A549 (cell line): Measurements from ENCODE around the gene RARB. TPM values are rescaled to one million over a fixed set of nuclear protein-coding genes. Genes with fewer than 3 reads are reported as not detected.

ENCODE experiments used
- ATAC-seq, 2 experiments: fragments of 200-7000 bp in 1 of 2; fragments of >200 bp in 1 of 2; cut with Nextera tagmentation in 1 of 2; cut with Tn5 transposase in 1 of 2; 3 replicates each; pipeline versions ENCODE4 v1.8.0 to v1.9.1; 2018 to 2020; ENCODE audit warnings: mild to moderate bottlenecking in 1 of 2, moderate library complexity in 1 of 2
- CTCF ChIA-PET: fragments of 300-600 bp; sonication (Branson Sonifier 250); formaldehyde crosslinking; extraction: SDS; loops from one replicate; lab custom pipeline; 2021; ENCODE audit warnings: antibody characterized with exemption, inconsistent platforms; lab: Yijun Ruan, JAX
- POLR2A ChIA-PET: fragments of 350-600 bp; formaldehyde crosslinking; extraction: SDS; loops from one replicate; lab custom pipeline; 2021; ENCODE audit warnings: antibody characterized with exemption, inconsistent platforms; lab: Yijun Ruan, JAX
- DNase-seq, 2 experiments: peaks; one replicate each; pipeline versions ENCODE4 v3.0.0 to v3.0.0-alpha.2; 2011 to 2016; ENCODE audit warnings: low read depth in 1 of 2, low spot score in 1 of 2
- FAIRE-seq: peaks from 2 replicates; lab custom pipeline; 2011; peaks lifted over from hg19 to GRCh38; lab: Jason Lieb, UNC
- H3K27ac ChIP-seq, 2 experiments: fragments of >200 bp; sonication (Bioruptor Twin); formaldehyde crosslinking; 3 replicates each; pipeline ENCODE4 v1.5.1; 2016 to 2017
- H3K4me1 ChIP-seq: fragments of >200 bp; sonication (Bioruptor Twin); formaldehyde crosslinking; 3 replicates; pipeline ENCODE4 v1.6.1; 2016
- H3K4me2 ChIP-seq: fragments of >200 bp; sonication (Bioruptor Twin); formaldehyde crosslinking; 3 replicates; pipeline ENCODE4 v1.6.1; 2016
- H3K4me3 ChIP-seq: fragments of >200 bp; sonication (Bioruptor Twin); formaldehyde crosslinking; 3 replicates; pipeline ENCODE4 v1.5.1; 2016
- H3K9me3 ChIP-seq: fragments of >200 bp; sonication (Bioruptor Twin); formaldehyde crosslinking; 3 replicates; pipeline ENCODE4 v1.6.1; 2016
- CHD4 ChIP-seq: fragments of 200-600 bp; sonication (generic); IDR thresholded peaks from 2 replicates; pipeline ENCODE4 v1.6.1; 2016; ENCODE audit warnings: antibody characterized with exemption, mild to moderate bottlenecking, borderline replicate concordance
- HDAC2 ChIP-seq: fragments of 200-600 bp; sonication (generic); IDR thresholded peaks from 2 replicates; pipeline ENCODE4 v1.6.1; 2016
- HES2 ChIP-seq: fragments of >200 bp; sonication (Bioruptor Twin); formaldehyde crosslinking; IDR thresholded peaks from 2 replicates; pipeline ENCODE4 v1.6.1; 2016
- HOXB13 ChIP-seq: fragments of 250-450 bp; sonication (Bioruptor Pico); IDR thresholded peaks from 2 replicates; pipeline ENCODE4 v1.5.0; 2020; ENCODE audit warnings: low read depth, mild to moderate bottlenecking, moderate library complexity
- JUN ChIP-seq, 2 experiments: fragments of >200 bp; sonication (Bioruptor Twin); formaldehyde crosslinking; IDR thresholded peaks; 2 replicates in 1 of 2; 3 replicates in 1 of 2; pipeline ENCODE4 v1.6.1; 2016 to 2017
- KDM1A ChIP-seq: fragments of 200-600 bp; sonication (generic); IDR thresholded peaks from 2 replicates; pipeline ENCODE4 v1.6.1; 2016; ENCODE audit warnings: low read depth, mild to moderate bottlenecking
- MAZ ChIP-seq: fragments of 150-350 bp; IDR thresholded peaks from 2 replicates; pipeline ENCODE4 v1.6.1; 2014; ENCODE audit warnings: antibody characterized with exemption, low read depth, low read length, borderline replicate concordance
- RARB ChIP-seq: fragments of 250-450 bp; sonication (Bioruptor Pico); IDR thresholded peaks from 2 replicates; pipeline ENCODE4 v1.8.0; 2021; ENCODE audit warnings: mild to moderate bottlenecking, moderate library complexity
- REST ChIP-seq: fragments of 200-600 bp; sonication (generic); IDR thresholded peaks from 2 replicates; pipeline ENCODE4 v1.6.1; 2016; ENCODE audit warnings: antibody characterized with exemption, mild to moderate bottlenecking, moderate library complexity
- TFCP2L1 ChIP-seq: fragments of 250-450 bp; sonication (Bioruptor Pico); IDR thresholded peaks from 2 replicates; pipeline ENCODE4 v1.5.0; 2021; ENCODE audit warnings: mild to moderate bottlenecking
- ZC3H11A ChIP-seq: fragments of 450-650 bp; IDR thresholded peaks from 2 replicates; pipeline ENCODE4 v1.6.1; 2014; ENCODE audit warnings: antibody characterized with exemption, mild to moderate bottlenecking
- ZFP36 ChIP-seq: fragments of 450-650 bp; IDR thresholded peaks from 2 replicates; pipeline ENCODE4 v1.6.1; 2014; ENCODE audit warnings: borderline replicate concordance; ENCODE audit not compliant: partially characterized antibody
- ZNF302 ChIP-seq: fragments of 250-450 bp; sonication (Bioruptor Pico); IDR thresholded peaks from 2 replicates; pipeline ENCODE4 v1.9.0; 2021; ENCODE audit warnings: inconsistent platforms, mild to moderate bottlenecking, moderate library complexity
- ZSCAN20 ChIP-seq: fragments of 250-450 bp; sonication (Bioruptor Pico); IDR thresholded peaks from 2 replicates; pipeline ENCODE4 v1.8.0; 2022; ENCODE audit warnings: mild to moderate bottlenecking, moderate library complexity
- WGBS: methylation state at CpG from one replicate; pipeline ENCODE4 v1.1.6; 2017; ENCODE audit errors: missing lambda C conversion rate; 5-methylcytosine and 5-hydroxymethylcytosine counted together
- polyA plus RNA-seq, 4 experiments: library from polyadenylated mRNA; depleted of rRNA in 3 of 4; stranded (reverse); fragments of >200 nt; fragmentation: RNase III in 1 of 4; extraction: RNeasy Plus Mini Kit Qiagen cat#74134 plus additional on column Dnase treatment in 1 of 4; gene quantifications; 2 replicates in 3 of 4; 3 replicates in 1 of 4; pipeline ENCODE4 v1.2.3, GENCODE V29; 2011 to 2017
- TF ChIP-seq, protein P1 (sequence below): fragments of 250-450 bp; sonication (Bioruptor Pico); IDR thresholded peaks from 2 replicates; pipeline ENCODE4 v1.5.0; 2020; ENCODE audit warnings: low read depth, mild to moderate bottlenecking, moderate library complexity

Gene RARB
- polyA plus RNA-seq, 2 of the 4 experiments (the other 2 are of a cell fraction) = 24.5 to 30.8 TPM

DNA sequence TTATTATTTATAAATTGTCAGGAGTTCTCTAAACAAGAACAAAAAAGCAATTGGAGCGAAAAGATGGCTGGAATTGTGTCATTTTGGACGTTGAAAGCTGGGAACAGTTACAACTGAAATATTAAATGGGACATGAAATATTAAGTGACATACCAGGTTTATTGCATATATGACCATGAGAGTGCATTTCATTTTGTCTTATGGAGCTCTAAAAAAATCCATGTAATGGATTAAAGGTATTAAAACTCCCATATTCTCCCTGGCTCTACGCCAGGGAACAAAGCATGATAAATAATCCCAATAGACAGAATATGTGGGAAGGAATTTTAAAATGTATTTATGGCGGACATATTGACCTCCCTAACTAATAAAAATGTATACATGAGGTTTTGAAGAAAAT lies 17.7 kb downstream of the RARB start:
- no peak for FAIRE-seq
- ATAC-seq = no peak
- H3K4me3 ChIP-seq = no peak overlapping the region
- no peak for DNase-seq
- H3K4me1 ChIP-seq = peaks cover 47% of the 10 kb centered on the region
- ChIA-PET CTCF (interaction anchor here (1.3 kb wide), 1 partner anchor 9 kb away, joined by 3 read pairs; no protein-coding TSS in a partner anchor), POLR2A (no interaction called here)
- no peak overlapping the region for H3K4me2 ChIP-seq
- no peak overlapping the region for H3K27ac ChIP-seq
- TF ChIP-seq HOXB13 (CRISPR knock-in tag) (no peak), TFCP2L1 (no peak)
- H3K9me3 ChIP-seq = no peaks in the 10 kb centered on the region; the same call in 2 of the 3 replicates
- 88% methylated on average over 4 of the region's 4 CpGs for WGBS

GRCh38 chr3:25447285-25447684 lies 19.2 kb downstream of the RARB start:
- peaks cover 51% of the 10 kb centered on the region for H3K4me1 ChIP-seq
- no peak for FAIRE-seq
- no peaks in the 10 kb centered on the region for H3K9me3 ChIP-seq
- no peak overlapping the region for H3K4me3 ChIP-seq
- 81% methylated on average over 3 of the region's 3 CpGs for WGBS
- H3K27ac ChIP-seq = peak overlapping the region in 1 of 2 experiments; percentile 61; a peak in 3 of 6 replicates
- no peak for ATAC-seq
- ChIA-PET POLR2A (no interaction called here), CTCF (no interaction called here)
- no peak for DNase-seq
- no peak for TF ChIP-seq RARB (CRISPR knock-in tag)
- TF ChIP-seq REST = no peak
- TF ChIP-seq ZC3H11A = no peak
- no peak for TF ChIP-seq ZSCAN20
- TF ChIP-seq, protein P1, sequence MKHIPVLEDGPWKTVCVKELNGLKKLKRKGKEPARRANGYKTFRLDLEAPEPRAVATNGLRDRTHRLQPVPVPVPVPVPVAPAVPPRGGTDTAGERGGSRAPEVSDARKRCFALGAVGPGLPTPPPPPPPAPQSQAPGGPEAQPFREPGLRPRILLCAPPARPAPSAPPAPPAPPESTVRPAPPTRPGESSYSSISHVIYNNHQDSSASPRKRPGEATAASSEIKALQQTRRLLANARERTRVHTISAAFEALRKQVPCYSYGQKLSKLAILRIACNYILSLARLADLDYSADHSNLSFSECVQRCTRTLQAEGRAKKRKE = no peak
- no peak for TF ChIP-seq ZNF302 (CRISPR knock-in tag)
- H3K4me2 ChIP-seq = no peak overlapping the region

DNA sequence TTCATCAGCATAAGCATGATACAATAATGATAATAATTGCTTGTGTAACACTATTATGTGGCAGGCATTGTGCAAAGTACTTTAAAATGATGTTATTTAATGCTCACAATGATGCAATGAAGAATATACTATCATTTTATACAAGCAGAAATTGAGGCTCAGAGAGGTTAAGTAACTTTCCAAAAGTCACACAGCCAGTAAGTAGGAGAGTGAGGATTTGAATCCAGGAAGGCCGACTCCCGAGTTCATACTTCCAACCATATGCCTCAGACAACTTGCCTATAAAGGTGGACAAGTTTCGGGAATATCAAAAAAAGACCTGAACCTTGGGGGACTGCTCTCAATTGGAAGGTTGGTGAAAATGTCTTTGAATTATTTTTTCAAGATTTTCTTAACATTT lies 19.9 kb downstream of the RARB start:
- no peak overlapping the region for H3K27ac ChIP-seq
- DNase-seq (no peak), FAIRE-seq (peak; percentile 7), ATAC-seq (no peak)
- no peak overlapping the region for H3K4me2 ChIP-seq
- TF ChIP-seq KDM1A (peak; percentile 92), JUN (IDR thresholded peaks at IDR 0.05) (no peak), ZFP36 (peak; percentile 73), MAZ (no peak), HDAC2 (peak; percentile 90; the same call in 1 of the 2 replicates), CHD4 (peak; percentile 64; the same call in 1 of the 2 replicates), HES2 (no peak)
- ChIA-PET POLR2A (no interaction called here), CTCF (interaction anchor here (1.2 to 1.3 kb wide), 2 partner anchors 9 to 142 kb away, joined by 3 read pairs; no protein-coding TSS in a partner anchor)
- WGBS = 94% methylated on average over 3 of the region's 3 CpGs
- H3K4me3 ChIP-seq = no peak overlapping the region
- no peaks in the 10 kb centered on the region for H3K9me3 ChIP-seq
- H3K4me1 ChIP-seq = peaks cover 50% of the 10 kb centered on the region
